ENCODE data around the gene C14orf93. TPM values are rescaled to one million over a fixed set of nuclear protein-coding genes. Genes with fewer than 3 reads are reported as not detected.

C14orf93 gene
- total RNA-seq, 1 donor from 2014 or later, result 12.6 TPM

- Mint-ChIP-seq H3K27me3 (no peaks in the 10 kb centered on the region), H3K4me1 (ENCODE audit: unreplicated experiment) (peaks cover 24% of the 10 kb centered on the region), H3K4me3 (no peak overlapping the region), H3K36me3 (no peaks in the 10 kb centered on the region), H3K9me3 (no peaks in the 10 kb centered on the region), H3K27ac (no peak overlapping the region)
- no peak for DNase-seq (ENCODE audit: extremely low spot score, unreplicated experiment)
- TF ChIP-seq CTCF (conservative IDR thresholded peaks at IDR 0.05), result no peak
These were observed 7.4 kb downstream of the C14orf93 start for GRCh38 chr14:23002592-23002991.

GRCh38 chr14:23000860-23001259, 9.1 kb downstream of the C14orf93 start:
- H3K27me3 Mint-ChIP-seq, result no peaks in the 10 kb centered on the region
- no peak overlapping the region for H3K4me3 Mint-ChIP-seq
- no peak for TF ChIP-seq CTCF (conservative IDR thresholded peaks at IDR 0.05)
- no peaks in the 10 kb centered on the region for H3K36me3 Mint-ChIP-seq
- H3K9me3 Mint-ChIP-seq, result no peaks in the 10 kb centered on the region
- peaks cover 14% of the 10 kb centered on the region for H3K4me1 Mint-ChIP-seq (ENCODE audit: unreplicated experiment)
- no peak overlapping the region for H3K27ac Mint-ChIP-seq
- no peak for DNase-seq (ENCODE audit: extremely low spot score, unreplicated experiment)

- peaks cover 17% of the 10 kb centered on the region for H3K4me1 Mint-ChIP-seq (ENCODE audit: unreplicated experiment)
- no peak overlapping the region for H3K27ac Mint-ChIP-seq
- no peak overlapping the region for H3K4me3 Mint-ChIP-seq
- no peaks in the 10 kb centered on the region for H3K36me3 Mint-ChIP-seq
- no peak for DNase-seq (ENCODE audit: extremely low spot score, unreplicated experiment)
- H3K27me3 Mint-ChIP-seq, result no peaks in the 10 kb centered on the region
- no peaks in the 10 kb centered on the region for H3K9me3 Mint-ChIP-seq
- TF ChIP-seq CTCF (conservative IDR thresholded peaks at IDR 0.05), result no peak
These were observed 11.5 kb downstream of the C14orf93 start for GRCh38 chr14:22998329-22999012.

- TF ChIP-seq CTCF (conservative IDR thresholded peaks at IDR 0.05), result no peak
- Mint-ChIP-seq H3K9me3 (no peaks in the 10 kb centered on the region), H3K4me3 (no peak overlapping the region), H3K27me3 (no peaks in the 10 kb centered on the region), H3K27ac (no peak overlapping the region), H3K4me1 (ENCODE audit: unreplicated experiment) (peaks cover 17% of the 10 kb centered on the region), H3K36me3 (no peaks in the 10 kb centered on the region)
- DNase-seq (ENCODE audit: extremely low spot score, unreplicated experiment), result no peak
These were observed 12.1 kb downstream of the C14orf93 start for GRCh38 chr14:22997676-22998323.

- DNase-seq (ENCODE audit: extremely low spot score, unreplicated experiment), result no peak
- TF ChIP-seq CTCF (conservative IDR thresholded peaks at IDR 0.05), result no peak
- no peaks in the 10 kb centered on the region for H3K36me3 Mint-ChIP-seq
- H3K9me3 Mint-ChIP-seq, result no peaks in the 10 kb centered on the region
- no peak overlapping the region for H3K27ac Mint-ChIP-seq
- no peaks in the 10 kb centered on the region for H3K27me3 Mint-ChIP-seq
- no peak overlapping the region for H3K4me3 Mint-ChIP-seq
- peaks cover 17% of the 10 kb centered on the region for H3K4me1 Mint-ChIP-seq (ENCODE audit: unreplicated experiment)
These were observed 12.9 kb downstream of the C14orf93 start for GRCh38 chr14:22996768-22997654.

Measured in type B pancreatic cell (in vitro differentiated cells).